IPS-NIHi11 (cell line): ENCODE measurements around the gene PRR33.
A peak's percentile ranks its signal among the peaks of the same experiment; 100 is the strongest.
"Not testable (repeated sequence)": the region's sequence is repeated elsewhere in the genome, so short reads cannot be mapped to it uniquely, and the experiment has no call there.

Experiments
- DNase-seq: peaks from one replicate; pipeline ENCODE4 v3.0.0; 2012; ENCODE audit warnings: mixed read lengths, low spot score

PRR33 gene

GRCh38 chr11:1891831-1892115, at the start of gene PRR33:
Gene PRR33, minus strand, starts transcription at chr11:1891895. Its CDS starts 1,311 bp downstream, at chr11:1890584.
- DNase-seq: no peak

- not testable (repeated sequence) for DNase-seq
Measured at GRCh38 chr11:1939788-1940187, 48.1 kb upstream of the PRR33 start.

- peak; percentile 24 for DNase-seq
Measured at GRCh38 chr11:1939006-1939625, 47.4 kb upstream of the PRR33 start.

- DNase-seq: peak; percentile 10
Measured at GRCh38 chr11:1938343-1939005, 46.8 kb upstream of the PRR33 start.

GRCh38 chr11:1937616-1938342, 46.1 kb upstream of the PRR33 start:
- DNase-seq: peak; percentile 17

- peak; percentile 24 for DNase-seq
Measured at GRCh38 chr11:1936781-1937615, 45.3 kb upstream of the PRR33 start.

GRCh38 chr11:1936072-1936780, 44.5 kb upstream of the PRR33 start:
- DNase-seq: peak; percentile 21

- DNase-seq: peak; percentile 22
Measured at GRCh38 chr11:1935156-1936071, 43.7 kb upstream of the PRR33 start.

- DNase-seq: peak; percentile 14
Measured at GRCh38 chr11:1934335-1935155, 42.9 kb upstream of the PRR33 start.

GRCh38 chr11:1933416-1934334, 42.0 kb upstream of the PRR33 start:
- no peak for DNase-seq

- DNase-seq: no peak
Measured at GRCh38 chr11:1932681-1933080, 41.0 kb upstream of the PRR33 start.

- peak; percentile 7 for DNase-seq
Measured at GRCh38 chr11:1932105-1932480, 40.4 kb upstream of the PRR33 start.

GRCh38 chr11:1931341-1932104, 39.8 kb upstream of the PRR33 start:
- DNase-seq: peak; percentile 9

- no peak for DNase-seq
Measured at GRCh38 chr11:1930462-1930830, 38.8 kb upstream of the PRR33 start.

- DNase-seq: peak; percentile 17
Measured at GRCh38 chr11:1929621-1930461, 38.1 kb upstream of the PRR33 start.

- peak; percentile 11 for DNase-seq
Measured at GRCh38 chr11:1928891-1929541, 37.3 kb upstream of the PRR33 start.

GRCh38 chr11:1928470-1928890, 36.8 kb upstream of the PRR33 start:
- peak; percentile 8 for DNase-seq
